Endothelial cell of umbilical vein (primary cell): Measurements from ENCODE around the gene EYS. TPM values are rescaled to one million over a fixed set of nuclear protein-coding genes. Genes with fewer than 3 reads are reported as not detected.

Experiments
- BruUV-seq: library from RNA; stranded (reverse); fragments of 400-500 nt; replicated peaks from 2 replicates; lab custom pipeline; 2021; lab: Mats Ljungman, UMichigan
- CTCF ChIA-PET: fragments of 300-600, 350-600 bp; sonication (Branson Sonifier 250); formaldehyde crosslinking; loops from one replicate; lab custom pipeline; 2021; ENCODE audit warnings: antibody characterized with exemption, inconsistent platforms; lab: Charles Lee
- POLR2A ChIA-PET: fragments of 300-600, 350-600 bp; sonication (Branson Sonifier 250); formaldehyde crosslinking; loops from one replicate; lab custom pipeline; 2021; ENCODE audit warnings: antibody characterized with exemption, inconsistent platforms; lab: Charles Lee
- DNase-seq: peaks from one replicate; pipeline ENCODE4 v3.0.0-alpha.2; 2011; ENCODE audit warnings: low read depth, low spot score
- FAIRE-seq: peaks from 2 replicates; lab custom pipeline; 2011; peaks lifted over from hg19 to GRCh38; lab: Jason Lieb, UNC
- H2AFZ ChIP-seq: 2 replicates; pipeline ENCODE4 v1.6.0; 2012; ENCODE audit warnings: low read depth, low read length, control low read depth, inconsistent platforms
- H3K27ac ChIP-seq: 2 replicates; pipeline ENCODE4 v1.5.1; 2011; ENCODE audit warnings: low read depth, mild to moderate bottlenecking, control low read depth, low read length, moderate library complexity; ENCODE audit not compliant: insufficient read depth
- H3K27me3 ChIP-seq, 2 experiments: 2 replicates each; pipeline versions ENCODE4 v1.6.0 to v1.6.1; 2011; ENCODE audit warnings: low read length in 2 of 2, mixed read lengths in 1 of 2; ENCODE audit not compliant: control insufficient read depth in 2 of 2, insufficient read depth in 2 of 2
- H3K36me3 ChIP-seq, 2 experiments: 2 replicates in 1 of 2; 3 replicates in 1 of 2; pipeline ENCODE4 v1.5.1; 2011; ENCODE audit warnings: low read length in 2 of 2, mild to moderate bottlenecking in 1 of 2, moderate library complexity in 1 of 2; ENCODE audit not compliant: control insufficient read depth in 2 of 2, insufficient read depth in 2 of 2; ENCODE audit errors: extremely low read depth in 1 of 2
- H3K4me1 ChIP-seq: 3 replicates; pipeline ENCODE4 v1.5.1; 2011; ENCODE audit warnings: mild to moderate bottlenecking, low read length; ENCODE audit not compliant: control insufficient read depth, insufficient read depth; ENCODE audit errors: extremely low read depth
- H3K4me2 ChIP-seq: 2 replicates; pipeline ENCODE4 v1.6.1; 2011; ENCODE audit warnings: low read length, control low read depth, mixed read lengths; ENCODE audit not compliant: insufficient read depth
- H3K4me3 ChIP-seq, 3 experiments: fragments of 200-600 bp in 1 of 3; sonication (generic), shearing (Covaris generic) in 1 of 3; replicated peaks in 1 of 3; 2 replicates each; pipeline ENCODE4 v1.5.1; 2011 to 2016; ENCODE audit warnings: control low read depth in 3 of 3, low read length in 3 of 3, mild to moderate bottlenecking in 2 of 3, inconsistent platforms in 1 of 3, low read depth in 1 of 3, moderate library complexity in 1 of 3; ENCODE audit not compliant: insufficient read depth in 1 of 3
- H3K79me2 ChIP-seq: 2 replicates; pipeline ENCODE4 v1.6.0; 2012; ENCODE audit warnings: low read length, inconsistent platforms; ENCODE audit not compliant: control insufficient read depth, insufficient read depth
- H3K9ac ChIP-seq: replicated peaks from 2 replicates; pipeline ENCODE3; 2011; ENCODE audit warnings: low read length, control low read depth; ENCODE audit not compliant: insufficient read depth; ENCODE audit errors: extremely low read depth
- H3K9me1 ChIP-seq: replicated peaks from 3 replicates; pipeline ENCODE4 v1.6.0; 2011; ENCODE audit warnings: mild to moderate bottlenecking, low read length; ENCODE audit not compliant: control insufficient read depth, insufficient read depth; ENCODE audit errors: extremely low read depth
- H3K9me3 ChIP-seq: replicated peaks from 2 replicates; pipeline ENCODE4 v1.5.1; 2012; ENCODE audit warnings: low read length, inconsistent platforms; ENCODE audit not compliant: control insufficient read depth, insufficient read depth
- H4K20me1 ChIP-seq: replicated peaks from 2 replicates; pipeline ENCODE3; 2011; ENCODE audit warnings: mild to moderate bottlenecking, low read length; ENCODE audit not compliant: control insufficient read depth, insufficient read depth; ENCODE audit errors: extremely low read depth
- CTCF ChIP-seq, 2 donors: IDR thresholded peaks; 1 replicate in 1 of 2; 2 replicates in 1 of 2; pipeline ENCODE4 v1.5.1; 2011; ENCODE audit warnings: low read length in 2 of 2, mild to moderate bottlenecking in 2 of 2, moderate library complexity in 2 of 2, control low read depth in 1 of 2, inconsistent platforms in 1 of 2, low read depth in 1 of 2; ENCODE audit not compliant: insufficient read depth in 1 of 2; ENCODE audit errors: extremely low read depth in 1 of 2
- EZH2 ChIP-seq: IDR thresholded peaks from 2 replicates; pipeline ENCODE4 v1.6.1; 2012; ENCODE audit warnings: borderline replicate concordance, low read depth, mild to moderate bottlenecking, moderate library complexity, low read length, inconsistent platforms; ENCODE audit not compliant: severe bottlenecking
- FOS ChIP-seq: IDR thresholded peaks from 2 replicates; pipeline ENCODE4 v1.6.1; 2011; ENCODE audit warnings: mild to moderate bottlenecking, low read length, moderate library complexity, borderline replicate concordance; ENCODE audit not compliant: insufficient read depth
- GATA2 ChIP-seq: IDR thresholded peaks from 2 replicates; pipeline ENCODE4 v1.7.0; 2011; ENCODE audit warnings: low read depth, mild to moderate bottlenecking, moderate library complexity, mixed read lengths, low read length; ENCODE audit not compliant: insufficient read length, insufficient read depth
- JUN ChIP-seq: IDR thresholded peaks from 2 replicates; pipeline ENCODE4 v1.6.1; 2011; ENCODE audit warnings: borderline replicate concordance, low read depth; ENCODE audit not compliant: insufficient read length, insufficient read depth
- MAX ChIP-seq: IDR thresholded peaks from 2 replicates; pipeline ENCODE4 v1.6.1; 2011; ENCODE audit not compliant: insufficient read depth, insufficient read length
- MYC ChIP-seq: IDR thresholded peaks from one replicate; pipeline ENCODE4 v1.6.1; 2011; ENCODE audit warnings: mild to moderate bottlenecking, low read depth, low read length
- POLR2A ChIP-seq: IDR thresholded peaks from 2 replicates; pipeline ENCODE4 v1.6.1; 2012; ENCODE audit warnings: low read depth, mild to moderate bottlenecking, control low read depth, low read length
- POLR2AphosphoS5 ChIP-seq: IDR thresholded peaks from 2 replicates; pipeline ENCODE4 v1.6.1; 2012; ENCODE audit warnings: low read depth, mild to moderate bottlenecking, control low read depth, low read length, moderate library complexity; ENCODE audit not compliant: insufficient read depth
- dilution Hi-C: fragments of 300-500 bp; cut with MboI; formaldehyde crosslinking; loops from one replicate; pipeline ENCODE4 v1.15.0; 2019; ENCODE audit warnings: low sequenced_read_pairs; ENCODE audit not compliant: extremely low pct_ligation_motif_present
- intact Hi-C: fragments of 100-400 bp; cut with micrococcal nuclease; formaldehyde crosslinking; loops from one replicate; pipeline ENCODE4 v1.10.0; 2022
- polyA plus RNA-seq, 4 experiments: library from polyadenylated mRNA; depleted of rRNA in 3 of 4; stranded (reverse) in 3 of 4; unstranded in 1 of 4; fragments of >200 nt; gene quantifications; 2 replicates each; pipeline versions ENCODE4 v1.2.1 to v1.2.3, GENCODE V29; 2011 to 2012; ENCODE audit warnings: missing spikeins in 1 of 4
- total RNA-seq: library from RNA; stranded (reverse); gene quantifications from 2 replicates; pipeline ENCODE4 v1.2.3, GENCODE V29; 2021

EYS gene
- total and polyA plus RNA-seq, 2 donors (not counting 3 experiments of a cell fraction or from before 2014, with no cell fraction given) = 0.01 to 0.27 TPM

GRCh38 chr6:64197246-64197645, 1509.8 kb downstream of the EYS start:
- dilution Hi-C loops = no loop called here
- Histone ChIP-seq H4K20me1 (no peaks in the 10 kb centered on the region), H3K27ac (no peak overlapping the region), H3K4me3 (no peak overlapping the region), H3K79me2 (no peaks in the 10 kb centered on the region), H3K4me1 (no peaks in the 10 kb centered on the region), H3K9ac (no peak overlapping the region), H3K4me2 (no peak overlapping the region), H3K36me3 (no peaks in the 10 kb centered on the region), H3K27me3 (no peaks in the 10 kb centered on the region), H3K9me1 (no peaks in the 10 kb centered on the region), H2AFZ (no peak overlapping the region), H3K9me3 (no peaks in the 10 kb centered on the region)
- ChIA-PET POLR2A (no interaction called here), CTCF (no interaction called here)
- BruUV-seq = no TSS peak
- DNase-seq (no peak), FAIRE-seq (no peak)
- intact Hi-C loops = no loop called here
- TF ChIP-seq MYC (no peak), POLR2AphosphoS5 (no peak), POLR2A (no peak)

GRCh38 chr6:64186592-64186991, 1520.4 kb downstream of the EYS start:
- DNase-seq (no peak), FAIRE-seq (no peak)
- Histone ChIP-seq H3K9ac (no peak overlapping the region), H3K27me3 (no peaks in the 10 kb centered on the region), H3K9me3 (no peaks in the 10 kb centered on the region), H3K4me2 (no peak overlapping the region), H3K4me3 (no peak overlapping the region), H3K4me1 (no peaks in the 10 kb centered on the region), H3K27ac (no peak overlapping the region), H3K9me1 (no peaks in the 10 kb centered on the region), H3K79me2 (no peaks in the 10 kb centered on the region), H2AFZ (no peak overlapping the region), H3K36me3 (no peaks in the 10 kb centered on the region), H4K20me1 (no peaks in the 10 kb centered on the region)
- BruUV-seq = no TSS peak
- intact Hi-C loops (no loop called here), dilution Hi-C loops (no loop called here)
- no peak for TF ChIP-seq MYC
- no peak for TF ChIP-seq POLR2A
- no peak for TF ChIP-seq FOS
- no peak for TF ChIP-seq GATA2
- TF ChIP-seq JUN = no peak
- no peak for TF ChIP-seq EZH2
- no peak for TF ChIP-seq CTCF (IDR thresholded peaks at IDR 0.05; ENCODE audit: extremely low read depth in 1 of 2, insufficient read depth in 1 of 2, low read depth in 1 of 2, low read length in 2 of 2)
- no peak for TF ChIP-seq POLR2AphosphoS5
- no peak for TF ChIP-seq MAX
- CTCF ChIA-PET = no interaction called here
- POLR2A ChIA-PET = no interaction called here
